NCI-H2196 treated with DMSO at 0.1 percent for 48 hours (cell line): Measurements from ENCODE around the gene HSF2BP.
"Not testable (repeated sequence)": the region's sequence is repeated elsewhere in the genome, so short reads cannot be mapped to it uniquely, and the experiment has no call there.

Experiments
- DNase-seq: peaks from one replicate; lab custom pipeline; 2025; ENCODE audit not compliant: unreplicated experiment; lab: John Stamatoyannopoulos, UW

Gene HSF2BP

GRCh38 chr21:43522495-43523131 is 136.7 kb downstream of the HSF2BP start:
- DNase-seq: not testable (repeated sequence)

GRCh38 chr21:43517701-43518100 is 141.6 kb downstream of the HSF2BP start:
- not testable (repeated sequence) for DNase-seq

GRCh38 chr21:43516860-43517627 is 142.2 kb downstream of the HSF2BP start:
- DNase-seq: not testable (repeated sequence)

GRCh38 chr21:43516295-43516847 is 142.9 kb downstream of the HSF2BP start:
- DNase-seq: not testable (repeated sequence)

GRCh38 chr21:43514834-43515233 is 144.5 kb downstream of the HSF2BP start:
- DNase-seq: not testable (repeated sequence)

GRCh38 chr21:43513023-43513422 is 146.3 kb downstream of the HSF2BP start:
- DNase-seq: not testable (repeated sequence)

GRCh38 chr21:43511209-43511608 is 148.1 kb downstream of the HSF2BP start:
- not testable (repeated sequence) for DNase-seq

GRCh38 chr21:43510669-43511068 is 148.6 kb downstream of the HSF2BP start:
- not testable (repeated sequence) for DNase-seq

GRCh38 chr21:43503892-43504291 is 155.4 kb downstream of the HSF2BP start:
- not testable (repeated sequence) for DNase-seq

- not testable (repeated sequence) for DNase-seq
Measured at GRCh38 chr21:43503075-43503750, 156.1 kb downstream of the HSF2BP start.

- not testable (repeated sequence) for DNase-seq
Measured at GRCh38 chr21:43502407-43503071, 156.7 kb downstream of the HSF2BP start.

GRCh38 chr21:43498924-43499323 is 160.4 kb downstream of the HSF2BP start:
- not testable (repeated sequence) for DNase-seq

GRCh38 chr21:43498065-43498464 is 161.2 kb downstream of the HSF2BP start:
- DNase-seq: not testable (repeated sequence)

- DNase-seq: not testable (repeated sequence)
Measured at GRCh38 chr21:43494279-43495012, 164.8 kb downstream of the HSF2BP start.

- DNase-seq: not testable (repeated sequence)
Measured at GRCh38 chr21:43493471-43493870, 165.8 kb downstream of the HSF2BP start.

GRCh38 chr21:43488235-43488634 is 171.1 kb downstream of the HSF2BP start:
- DNase-seq: not testable (repeated sequence)

- DNase-seq: not testable (repeated sequence)
Measured at GRCh38 chr21:43486051-43486450, 173.2 kb downstream of the HSF2BP start.

GRCh38 chr21:43485016-43485415 is 174.3 kb downstream of the HSF2BP start:
- not testable (repeated sequence) for DNase-seq

GRCh38 chr21:43479197-43479596 is 180.1 kb downstream of the HSF2BP start:
- DNase-seq: not testable (repeated sequence)
